Stimulated activated CD8-positive, alpha-beta memory T cell treated with anti-CD3 and anti-CD28 coated beads, Interleukin-7, amount 100 ng/mL, for 48 hours (primary cell): ENCODE data around the gene TTLL7.

Experiments
- DNase-seq, 2 donors: peaks; one replicate each; pipeline ENCODE4 v3.0.0-alpha.2; 2020; ENCODE audit warnings: low read depth in 1 of 2; ENCODE audit errors: extremely low read depth in 1 of 2

Gene TTLL7, protein sequence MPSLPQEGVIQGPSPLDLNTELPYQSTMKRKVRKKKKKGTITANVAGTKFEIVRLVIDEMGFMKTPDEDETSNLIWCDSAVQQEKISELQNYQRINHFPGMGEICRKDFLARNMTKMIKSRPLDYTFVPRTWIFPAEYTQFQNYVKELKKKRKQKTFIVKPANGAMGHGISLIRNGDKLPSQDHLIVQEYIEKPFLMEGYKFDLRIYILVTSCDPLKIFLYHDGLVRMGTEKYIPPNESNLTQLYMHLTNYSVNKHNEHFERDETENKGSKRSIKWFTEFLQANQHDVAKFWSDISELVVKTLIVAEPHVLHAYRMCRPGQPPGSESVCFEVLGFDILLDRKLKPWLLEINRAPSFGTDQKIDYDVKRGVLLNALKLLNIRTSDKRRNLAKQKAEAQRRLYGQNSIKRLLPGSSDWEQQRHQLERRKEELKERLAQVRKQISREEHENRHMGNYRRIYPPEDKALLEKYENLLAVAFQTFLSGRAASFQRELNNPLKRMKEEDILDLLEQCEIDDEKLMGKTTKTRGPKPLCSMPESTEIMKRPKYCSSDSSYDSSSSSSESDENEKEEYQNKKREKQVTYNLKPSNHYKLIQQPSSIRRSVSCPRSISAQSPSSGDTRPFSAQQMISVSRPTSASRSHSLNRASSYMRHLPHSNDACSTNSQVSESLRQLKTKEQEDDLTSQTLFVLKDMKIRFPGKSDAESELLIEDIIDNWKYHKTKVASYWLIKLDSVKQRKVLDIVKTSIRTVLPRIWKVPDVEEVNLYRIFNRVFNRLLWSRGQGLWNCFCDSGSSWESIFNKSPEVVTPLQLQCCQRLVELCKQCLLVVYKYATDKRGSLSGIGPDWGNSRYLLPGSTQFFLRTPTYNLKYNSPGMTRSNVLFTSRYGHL

DNA sequence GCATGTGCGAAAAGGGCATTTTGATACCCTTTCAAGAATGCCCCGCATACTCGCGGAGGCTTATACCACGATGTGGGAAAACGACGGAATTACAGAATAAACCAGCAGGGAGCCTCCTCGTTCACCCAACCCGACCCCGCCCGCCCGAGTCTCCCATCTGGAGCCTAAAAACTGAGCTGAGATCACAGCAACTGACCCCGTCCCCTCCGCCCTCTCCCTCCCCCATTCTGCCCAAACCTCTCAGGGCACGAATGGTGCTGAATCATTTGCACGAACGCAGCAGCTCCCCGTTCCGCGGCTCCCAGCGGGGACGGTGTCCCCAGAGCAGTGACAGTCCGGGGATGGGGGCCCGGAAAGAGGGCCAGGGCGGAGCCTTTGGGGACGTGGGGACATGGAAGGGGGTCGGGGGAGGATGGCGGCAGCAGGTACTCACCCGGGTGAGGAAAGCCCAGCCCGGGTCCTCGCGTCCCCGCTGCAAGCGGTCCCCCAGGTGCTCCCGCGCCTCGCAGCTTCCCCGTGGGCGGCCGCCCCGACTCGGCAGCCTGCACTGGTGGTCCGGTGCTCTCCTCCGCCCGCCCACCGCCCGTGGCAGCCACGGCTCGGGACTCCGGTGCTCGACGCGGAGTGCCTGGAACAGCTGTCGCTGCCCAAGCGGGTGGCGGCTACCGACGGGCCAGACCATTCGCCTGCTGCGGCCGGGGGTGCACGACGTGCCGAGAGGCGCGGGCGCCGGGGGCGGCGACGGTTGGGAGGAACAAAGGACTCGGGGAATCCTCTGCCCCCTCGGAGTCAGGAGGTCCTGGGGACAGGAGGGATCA is at the start of gene TTLL7:
Gene TTLL7, minus strand, starts transcription at position 635 of the 818 bp plus-strand sequence. CDS start 46,921 bp downstream, outside the sequence.
- peak; percentile 23 to 54 for DNase-seq

DNA sequence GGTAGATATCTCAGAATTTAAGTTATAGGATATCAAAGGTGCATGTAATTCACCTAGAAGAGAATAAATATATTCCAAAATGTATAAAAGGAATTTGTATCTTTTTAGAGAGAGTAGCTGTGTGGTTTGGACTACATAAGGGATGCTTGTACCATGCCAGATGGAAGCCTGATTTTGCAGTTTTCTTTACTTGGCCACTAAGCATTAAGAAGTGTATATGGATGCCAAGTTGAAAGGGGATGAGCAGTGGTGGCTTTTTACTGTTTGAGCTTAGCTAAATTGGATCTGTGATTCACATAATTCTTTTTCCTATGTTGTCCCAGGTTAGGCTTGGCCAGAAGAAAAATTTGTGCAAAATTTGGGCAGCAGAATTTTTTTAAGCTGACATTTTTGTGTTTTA is 43.5 kb upstream of the TTLL7 start:
- DNase-seq: no peak

DNA sequence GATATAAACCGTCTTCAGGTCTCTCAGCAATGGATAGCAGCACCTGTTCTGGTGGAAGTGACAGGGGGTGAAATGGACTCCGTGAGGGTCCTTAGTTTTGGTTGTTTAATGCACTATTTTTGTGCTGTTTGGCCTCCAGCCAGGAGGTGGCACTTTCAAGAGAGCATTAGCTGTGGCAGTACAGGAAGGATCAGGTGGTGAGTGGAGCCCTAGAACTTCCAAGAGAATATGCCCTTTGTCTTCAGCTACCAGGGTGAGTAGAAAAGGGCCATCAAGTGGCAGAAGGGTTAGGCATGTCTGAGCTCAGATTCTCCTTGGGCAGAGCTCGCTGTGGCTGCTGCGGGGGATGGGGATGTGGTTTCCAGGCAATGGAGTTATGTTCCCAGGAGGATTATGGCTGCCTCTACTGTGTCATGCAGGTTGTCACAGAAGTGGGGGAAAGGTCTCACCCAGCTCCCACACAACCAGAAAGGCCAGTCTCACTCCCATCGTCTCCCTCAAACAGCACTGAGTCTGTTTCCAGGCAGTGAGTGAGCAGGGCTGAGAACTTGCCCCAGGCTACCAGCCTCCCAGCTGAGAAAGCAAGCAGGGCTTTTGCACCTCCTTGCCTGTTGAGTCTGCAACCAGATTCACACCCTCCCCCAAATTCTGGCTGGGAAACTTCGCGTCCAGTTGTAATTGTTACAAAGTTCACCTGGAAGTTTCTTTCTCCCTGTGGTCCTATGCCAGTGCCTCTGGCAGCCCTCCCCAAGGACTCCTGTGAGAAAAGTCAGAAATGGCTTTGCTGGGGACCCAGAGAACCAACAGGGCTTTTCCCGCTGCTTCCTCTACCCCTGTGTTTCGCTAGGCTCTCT is 39.1 kb upstream of the TTLL7 start:
- DNase-seq: no peak

DNA sequence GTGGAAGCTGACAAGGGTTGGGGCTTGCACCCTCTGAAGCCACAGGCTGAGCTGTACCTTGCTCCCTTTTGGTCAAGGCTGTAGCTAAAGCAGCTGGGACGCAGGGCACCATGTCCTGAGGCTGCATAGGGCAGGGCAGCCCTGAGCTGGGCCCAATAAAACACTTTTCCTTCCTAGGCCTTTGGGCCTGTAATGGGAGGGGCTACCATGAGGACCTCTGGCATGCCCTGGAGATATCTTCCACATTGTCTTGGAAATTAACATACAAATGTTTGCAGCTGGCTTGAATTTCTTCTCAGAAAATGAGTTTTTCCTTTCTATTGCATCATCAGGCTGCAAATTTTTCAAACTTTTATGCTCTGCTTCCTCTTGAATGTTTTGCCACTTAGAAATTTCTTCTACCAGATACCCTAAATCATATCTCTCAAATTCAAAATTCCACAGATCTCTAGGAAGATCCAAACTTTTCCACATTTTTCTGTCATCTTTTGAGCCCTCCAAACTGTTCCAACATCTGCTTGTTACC is 32.9 kb upstream of the TTLL7 start:
- no peak for DNase-seq

DNA sequence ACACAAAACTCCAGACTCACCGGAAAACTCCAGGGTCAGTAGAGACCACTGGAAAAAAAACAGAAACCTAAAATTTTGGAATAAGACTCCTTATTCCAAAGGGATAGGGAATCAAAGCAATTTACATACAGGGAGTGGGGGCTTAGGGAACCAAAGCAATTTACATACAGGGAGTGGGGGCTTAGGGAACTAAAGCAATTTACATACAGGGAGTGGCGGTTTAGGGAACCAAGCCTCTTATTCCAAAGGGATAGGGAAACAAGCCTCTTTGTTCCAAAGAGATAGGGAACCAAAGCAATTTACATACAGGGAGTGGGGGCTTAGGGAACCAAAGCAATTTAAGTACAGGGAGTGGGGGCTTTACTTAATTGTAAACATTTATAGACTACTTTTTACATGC is 28.4 kb upstream of the TTLL7 start:
- no peak for DNase-seq

DNA sequence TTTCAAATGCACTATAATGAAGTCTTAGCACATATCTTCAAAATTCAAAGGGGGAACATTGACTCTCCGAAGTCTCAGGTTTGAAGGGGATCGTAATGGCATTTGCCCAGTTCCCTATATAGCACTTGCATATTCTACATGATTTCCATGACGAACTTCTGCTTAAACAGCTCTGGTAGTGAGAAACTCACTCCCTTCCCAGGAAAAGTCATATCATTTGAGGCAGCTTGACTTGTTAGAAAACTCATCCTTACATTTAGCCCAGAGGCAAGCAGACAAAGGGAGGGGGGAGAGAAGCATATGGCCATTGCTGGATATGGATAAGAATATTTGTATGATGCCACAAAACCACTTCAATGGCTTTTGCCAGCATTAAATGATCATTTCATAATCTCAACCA is 27.0 kb upstream of the TTLL7 start:
- DNase-seq: no peak

DNA sequence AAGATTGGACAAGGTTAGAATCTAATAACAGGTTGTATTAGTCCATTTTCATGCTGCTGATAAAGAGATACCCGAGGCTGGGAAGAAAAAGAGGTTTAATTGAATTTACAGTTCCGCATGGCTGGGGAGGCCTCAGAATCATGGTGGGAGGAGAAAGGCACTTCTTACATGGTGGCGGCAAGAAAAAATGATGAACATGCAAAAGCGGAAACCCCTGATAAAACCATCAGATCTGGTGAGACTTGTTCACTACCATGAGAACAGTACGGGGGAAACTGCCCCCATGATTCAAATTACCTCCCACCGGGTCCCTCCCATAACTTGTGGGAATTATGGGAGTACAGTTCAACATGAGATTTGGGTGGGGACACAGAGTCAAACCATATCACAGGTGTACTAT is 22.9 kb upstream of the TTLL7 start:
- DNase-seq: no peak

DNA sequence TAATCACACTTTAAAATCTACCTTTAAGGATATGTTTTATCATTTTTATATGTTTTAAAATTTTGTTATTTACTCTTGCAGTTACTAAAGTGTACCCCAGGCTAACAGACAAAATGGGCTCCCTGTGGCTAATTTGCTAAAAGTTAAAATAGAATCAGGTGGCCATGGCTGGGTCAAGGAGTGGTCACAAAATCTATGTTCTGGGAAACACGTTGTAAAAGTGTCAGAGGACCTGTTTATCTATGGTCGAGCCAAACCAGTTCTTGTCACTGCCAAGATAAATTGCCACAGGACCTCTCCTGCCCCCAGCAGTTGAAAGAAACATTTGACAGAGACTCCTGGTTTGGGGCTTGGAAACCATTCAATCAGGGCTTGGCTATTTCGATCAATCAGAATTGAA is 21.2 kb upstream of the TTLL7 start:
- DNase-seq: no peak

DNA sequence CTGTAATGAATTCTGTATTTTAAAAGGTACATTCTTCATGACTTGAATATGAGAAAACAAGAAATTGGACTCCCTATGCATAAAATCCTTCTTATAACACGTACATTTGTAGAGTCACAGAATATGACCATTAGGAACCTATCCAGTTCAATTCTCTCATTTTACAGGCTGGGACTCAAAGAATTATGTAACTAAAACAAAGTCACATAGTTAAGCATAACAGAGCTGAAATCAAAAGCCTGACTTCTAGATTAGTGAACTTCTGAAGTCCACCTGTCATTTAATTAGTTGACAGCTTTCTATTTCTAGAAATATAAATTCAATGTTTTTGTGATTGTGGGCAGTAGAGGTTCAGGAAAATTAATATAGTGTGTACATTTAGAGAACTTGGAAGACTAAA is 20.3 kb upstream of the TTLL7 start:
- DNase-seq: no peak

DNA sequence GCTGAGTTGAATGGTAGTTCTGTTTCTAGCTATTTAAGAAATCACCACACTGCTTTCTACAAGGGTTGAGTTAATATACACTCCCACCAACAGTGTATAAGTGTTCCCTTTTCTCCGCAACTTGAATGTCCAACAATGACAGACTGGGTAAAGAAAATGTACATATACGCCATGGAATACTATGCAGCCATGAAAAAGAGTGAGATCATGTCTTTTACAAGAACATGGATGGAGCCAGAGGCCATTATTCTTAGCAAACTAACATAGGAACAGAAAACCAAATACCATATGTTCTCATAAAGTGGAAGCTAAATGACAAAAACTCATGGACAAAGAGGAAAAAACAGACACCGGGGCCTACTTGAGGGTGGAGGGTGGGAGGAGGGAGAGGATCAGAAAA is 14.8 kb upstream of the TTLL7 start:
- no peak for DNase-seq

DNA sequence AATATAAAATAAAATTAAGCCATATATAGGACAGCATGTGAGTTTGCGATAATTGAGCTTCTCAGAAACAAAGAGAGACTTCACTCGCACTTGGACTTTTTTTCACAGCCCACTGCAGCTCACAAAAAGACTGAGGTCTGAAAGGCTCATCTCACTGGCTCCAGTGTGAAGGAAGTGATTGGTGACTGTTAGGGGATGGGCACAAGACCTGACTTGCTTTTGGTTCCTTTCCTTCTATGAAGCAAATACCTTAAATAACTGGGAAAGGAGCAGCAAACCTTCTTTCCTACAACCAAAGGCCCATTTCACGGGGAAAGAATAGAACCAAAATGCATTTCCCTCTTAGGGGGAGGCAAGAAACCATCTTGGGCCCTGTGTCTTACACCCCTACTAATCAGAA is 13.1 kb upstream of the TTLL7 start:
- no peak for DNase-seq

DNA sequence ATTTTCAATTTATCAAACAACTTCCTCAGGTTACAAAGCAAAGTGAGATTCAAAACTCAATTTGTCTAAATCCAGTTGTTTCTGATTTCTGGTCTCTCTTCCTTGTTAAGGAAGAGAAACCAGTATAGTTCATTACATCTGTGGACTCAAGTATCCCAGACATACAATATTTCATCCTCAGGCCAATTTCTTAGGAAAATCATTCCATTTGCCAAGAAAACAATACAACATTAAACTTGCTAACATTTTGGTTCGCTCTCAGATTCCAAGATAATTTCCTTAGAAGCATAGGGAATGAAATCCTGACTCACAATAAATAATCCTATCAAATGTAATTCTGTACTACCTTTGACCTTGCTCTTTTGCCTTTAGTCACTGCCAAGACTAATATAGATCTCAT is 11.2 kb upstream of the TTLL7 start:
- DNase-seq: no peak

DNA sequence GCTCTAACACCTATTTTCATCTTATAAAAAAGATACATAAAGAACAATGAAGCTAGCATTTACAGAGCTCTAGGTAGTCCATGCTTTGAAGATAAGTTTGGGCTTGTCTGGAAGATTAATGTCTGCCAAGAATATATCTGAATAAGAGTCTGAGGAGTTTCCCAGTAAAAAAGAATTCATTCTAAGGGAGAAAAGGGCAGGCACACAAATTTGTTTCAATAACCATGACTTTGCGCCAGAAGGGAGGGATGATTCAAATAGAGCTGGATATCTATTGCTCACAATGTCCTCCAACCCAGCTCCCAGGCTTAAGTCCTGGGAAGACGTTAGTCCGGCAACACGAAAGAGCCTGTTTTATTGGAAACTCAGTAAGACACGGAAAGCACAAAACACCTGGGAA is 9.7 kb upstream of the TTLL7 start:
- DNase-seq: no peak

DNA sequence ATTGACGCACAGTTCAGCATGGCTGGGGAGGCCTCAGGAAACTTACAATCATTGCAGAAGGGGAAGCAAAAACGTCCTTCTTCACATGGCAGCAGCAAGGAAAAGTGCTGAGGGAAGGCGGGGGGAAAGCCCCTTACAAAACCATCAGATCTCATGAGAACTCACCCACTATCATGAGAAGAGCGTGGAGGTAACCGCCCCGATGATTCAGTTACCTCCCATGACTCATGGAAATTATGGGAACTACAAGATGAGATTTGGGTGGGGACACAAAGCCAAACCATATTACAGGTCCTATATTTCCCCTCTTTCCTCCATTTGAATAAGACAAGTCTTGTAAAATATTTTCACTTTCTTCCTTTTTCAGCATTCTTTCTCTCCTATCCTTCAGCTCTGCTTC is 7.7 kb upstream of the TTLL7 start:
- DNase-seq: no peak

DNA sequence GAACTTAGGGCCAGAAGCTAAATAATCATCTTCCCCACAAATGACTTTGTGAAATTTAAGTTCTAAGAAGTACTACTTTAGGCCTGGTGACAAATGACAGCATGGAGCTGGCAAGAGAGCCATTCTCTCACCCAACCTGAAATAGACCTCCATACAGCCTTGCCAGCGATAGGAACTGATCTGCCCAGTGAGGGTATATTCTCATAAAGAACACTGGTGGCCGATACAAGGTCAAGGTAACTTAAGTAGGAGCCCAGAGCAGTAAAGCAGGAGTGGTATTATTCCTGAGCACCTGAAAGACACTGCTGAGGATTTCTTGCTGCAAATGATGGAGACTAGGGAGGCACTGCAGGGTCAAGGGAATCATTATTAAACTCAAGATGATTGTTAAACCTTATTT is 2.6 kb upstream of the TTLL7 start:
- no peak for DNase-seq

DNA sequence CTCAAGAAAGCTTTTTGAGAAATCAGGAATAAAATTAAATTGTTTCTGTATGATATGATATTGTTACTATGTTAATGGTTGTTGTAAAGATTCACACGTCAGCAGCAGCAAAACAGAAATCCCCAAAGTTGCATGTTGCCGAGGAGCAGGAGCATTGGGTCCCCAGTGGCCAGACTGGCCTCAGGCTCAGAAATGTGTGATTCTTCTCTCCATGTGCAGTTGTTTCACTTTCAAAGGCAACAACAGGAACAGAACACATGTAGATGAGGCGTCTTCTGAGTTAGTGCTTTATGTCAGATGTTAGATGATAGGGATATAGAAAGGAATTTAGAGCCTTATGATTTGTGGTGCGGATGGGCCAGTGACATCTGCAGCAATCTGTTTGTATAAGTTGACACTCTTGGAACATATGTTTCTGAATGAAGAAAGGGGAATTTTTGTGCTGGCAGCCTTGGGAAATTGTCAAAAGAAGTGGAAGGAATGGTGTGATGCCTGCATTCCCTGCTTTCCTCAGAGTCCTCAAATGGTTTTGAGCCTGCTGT is 2.1 kb upstream of the TTLL7 start:
- DNase-seq: no peak

DNA sequence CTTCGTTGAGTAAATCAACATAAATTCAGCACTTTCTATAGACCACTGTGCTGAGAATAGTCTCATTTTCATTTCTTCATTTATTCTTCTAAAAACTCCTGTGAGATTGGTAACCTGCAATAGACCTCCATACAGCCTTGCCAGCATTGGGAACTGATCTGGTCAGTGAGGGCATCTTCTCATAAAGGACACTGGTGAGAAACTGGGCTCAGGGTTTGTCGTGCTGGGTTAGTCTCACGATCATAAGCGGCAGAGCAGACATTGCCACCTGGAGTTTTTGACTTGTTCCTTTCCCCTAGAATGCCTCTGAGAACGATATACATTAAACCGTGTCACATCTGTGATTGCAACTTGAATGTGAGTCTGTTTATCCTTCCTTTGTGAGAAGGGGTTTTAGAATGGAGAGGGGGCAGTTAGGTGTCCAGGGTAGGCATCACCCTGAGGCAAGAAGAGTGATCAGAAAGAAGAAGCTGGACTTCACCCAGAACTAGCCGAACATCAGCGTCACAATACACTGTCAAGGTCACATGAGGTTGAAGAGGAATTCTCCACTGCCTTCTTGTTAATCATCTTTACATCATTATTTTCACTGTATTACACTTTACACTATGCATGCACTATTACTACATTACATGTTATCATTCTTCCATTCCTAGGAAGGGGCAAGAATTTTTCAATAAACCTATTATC is 1.4 kb upstream of the TTLL7 start:
- DNase-seq: no peak

DNA sequence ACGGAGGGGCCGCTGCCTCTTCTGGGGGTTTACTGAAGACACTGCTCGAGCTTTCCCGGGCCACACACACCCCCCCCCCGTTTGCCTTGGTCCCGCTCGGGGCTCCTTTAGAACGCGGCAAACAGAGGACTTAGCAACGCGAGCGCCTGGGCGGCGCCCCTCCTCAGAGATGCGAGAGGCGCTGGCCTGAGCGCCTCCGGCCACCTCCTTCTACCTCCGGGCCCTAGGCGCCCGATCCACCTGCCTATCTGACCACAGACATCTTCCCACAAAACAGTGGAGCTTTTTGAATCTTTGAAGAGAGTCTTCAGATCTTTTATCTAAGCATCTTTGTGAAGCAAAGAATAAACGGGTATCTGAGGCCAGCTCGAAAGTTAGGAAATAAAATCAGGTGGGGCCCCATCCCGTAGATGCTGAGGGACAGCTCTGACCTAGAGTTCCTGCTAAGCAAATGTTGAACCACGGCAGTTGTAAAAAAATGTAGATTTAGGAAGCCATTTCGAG is 436 bp upstream of the TTLL7 start:
- DNase-seq: peak; percentile 10 to 37

DNA sequence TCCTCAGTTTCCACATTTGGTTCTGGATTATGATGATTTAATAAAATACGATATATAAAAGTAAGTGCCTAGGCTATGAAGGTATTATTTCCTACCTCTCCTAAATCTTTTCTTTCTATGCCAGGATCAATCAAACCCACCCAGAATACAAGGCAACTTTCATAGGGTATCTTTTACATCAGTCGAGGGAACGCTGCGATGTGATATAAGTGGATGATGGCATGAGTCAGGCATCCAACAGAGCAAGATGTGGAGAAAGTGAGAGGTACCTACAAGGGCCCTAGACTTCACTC is 781 bp downstream of the TTLL7 start:
- DNase-seq: no peak
